ENCODE measurements around the gene ANKRD23. TPM values are rescaled to one million over a fixed set of nuclear protein-coding genes. Genes with fewer than 3 reads are reported as not detected.

Gene ANKRD23
- total and polyA plus RNA-seq, 10 donors, result 2.4 to 19.8 (median 5.9) TPM

- no peaks in the 10 kb centered on the region for H3K9me3 ChIP-seq
- H3K27ac ChIP-seq, result no peak overlapping the region
- intact Hi-C loops (cut with DNase I; ENCODE audit: low total_unique reads), result no loop called here
- no peak overlapping the region for H3K4me3 ChIP-seq
- peak in 1 of 3 donors; percentile 30 for TF ChIP-seq POLR2AphosphoS5 (IDR thresholded peaks at IDR 0.05)
- TF ChIP-seq POLR2A (IDR thresholded peaks at IDR 0.05), result no peak
- no peaks in the 10 kb centered on the region for H3K27me3 ChIP-seq (replicated peaks in 1 of 7)
- DNase-seq, result peak; percentile 61
- peaks cover 0 to 98% (median 60%) of the 10 kb centered on the region in 6 donors for H3K36me3 ChIP-seq
- peaks cover 11 to 42% (median 21%) of the 10 kb centered on the region in 6 donors for H3K4me1 ChIP-seq
- 81 to 96% (median 93%) methylated on average over 11 to 14 of the region's 14 CpGs for WGBS, 5 donors
Observed at GRCh38 chr2:96825057-96825456, 18.8 kb downstream of the ANKRD23 start.

DNA sequence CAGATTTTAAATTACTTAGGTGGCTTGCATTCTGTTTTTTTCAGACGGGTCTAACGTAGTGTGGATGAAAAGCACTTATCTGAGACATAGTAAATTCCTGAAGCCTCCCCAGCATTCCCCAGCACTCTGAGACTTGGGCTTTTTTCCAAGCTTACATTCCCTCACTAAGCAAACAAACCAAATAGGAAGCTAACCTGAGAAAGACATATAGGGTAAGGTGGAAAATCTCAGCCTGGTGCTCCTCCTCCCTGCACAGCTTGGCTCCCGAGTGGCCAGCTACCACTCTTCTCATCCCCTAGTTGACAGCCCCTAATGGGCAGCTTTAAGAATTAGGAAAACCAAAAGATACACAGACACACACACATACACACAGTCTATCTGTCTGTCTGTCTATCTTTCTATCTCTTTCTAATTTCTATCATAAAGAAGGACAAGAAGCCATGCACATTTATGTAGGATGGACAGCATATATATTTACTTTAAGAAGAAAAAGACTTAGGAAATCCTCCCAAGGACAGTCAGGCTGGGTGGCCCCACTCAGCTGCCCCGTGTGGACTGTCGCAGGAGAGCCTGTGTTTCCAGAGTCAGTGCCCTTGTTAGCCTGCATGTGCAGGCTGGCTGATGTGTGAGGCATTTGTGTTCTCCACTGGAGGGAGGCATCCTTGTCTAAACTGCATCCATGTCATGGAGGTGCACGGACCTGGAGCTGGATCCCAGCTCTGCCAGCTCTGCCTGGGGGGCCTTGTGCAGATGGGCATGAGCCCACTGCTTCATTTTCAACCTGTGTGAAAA, 19.5 kb downstream of the ANKRD23 start:
- no peak for DNase-seq
- intact Hi-C loops (cut with DNase I; ENCODE audit: low total_unique reads), result no loop called here
- Histone ChIP-seq H3K27ac (no peak overlapping the region), H3K4me3 (no peak overlapping the region), H3K9me3 (no peaks in the 10 kb centered on the region), H3K4me1 (peaks cover 19 to 50% (median 29%) of the 10 kb centered on the region in 6 donors), H3K36me3 (peaks cover 0 to 97% (median 52%) of the 10 kb centered on the region in 6 donors), H3K27me3 (replicated peaks in 1 of 7) (no peaks in the 10 kb centered on the region)
- TF ChIP-seq CTCF (IDR thresholded peaks at IDR 0.05 in 8 of 11, conservative IDR thresholded peaks at IDR 0.05 in 3 of 11), result no peak
- no peak for TF ChIP-seq POLR2AphosphoS5 (IDR thresholded peaks at IDR 0.05)
- no peak for TF ChIP-seq POLR2A (IDR thresholded peaks at IDR 0.05)
- WGBS, 5 donors, result 72 to 84% (median 82%) methylated on average over 6 of the region's 6 CpGs

DNA sequence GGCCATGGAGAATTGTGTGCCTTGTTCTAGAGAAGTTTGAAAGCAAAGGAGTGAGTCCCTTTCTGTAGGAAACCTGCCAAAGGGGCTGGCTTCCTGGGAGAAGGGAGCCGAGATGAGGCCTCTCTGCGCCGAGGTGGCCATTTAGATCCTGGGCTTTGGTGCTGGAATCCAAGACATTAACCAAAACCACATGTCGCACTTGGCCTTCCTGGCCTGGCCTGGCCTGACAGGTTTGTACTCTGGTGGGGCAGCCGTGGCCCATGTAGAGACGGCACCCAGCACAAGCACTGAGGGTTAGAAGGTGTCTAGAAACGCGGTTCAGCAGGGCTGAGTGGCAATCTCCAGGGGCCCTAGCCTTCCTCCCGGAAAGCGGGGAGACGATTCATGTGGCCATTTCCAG, 20.6 kb downstream of the ANKRD23 start:
- intact Hi-C loops (cut with DNase I; ENCODE audit: low total_unique reads), result no loop called here
- H3K27ac ChIP-seq, result no peak overlapping the region
- H3K4me1 ChIP-seq, result peaks cover 30 to 61% (median 40%) of the 10 kb centered on the region in 6 donors
- WGBS, 5 donors, result 91 to 98% (median 96%) methylated on average over 8 to 11 of the region's 11 CpGs
- TF ChIP-seq POLR2AphosphoS5 (IDR thresholded peaks at IDR 0.05) (no peak), CTCF (IDR thresholded peaks at IDR 0.05 in 8 of 11, conservative IDR thresholded peaks at IDR 0.05 in 3 of 11) (no peak), POLR2A (IDR thresholded peaks at IDR 0.05) (no peak)
- no peaks in the 10 kb centered on the region for H3K27me3 ChIP-seq (replicated peaks in 1 of 7)
- H3K4me3 ChIP-seq, result no peak overlapping the region
- peaks cover 0 to 96% (median 42%) of the 10 kb centered on the region in 6 donors for H3K36me3 ChIP-seq
- H3K9me3 ChIP-seq, result no peaks in the 10 kb centered on the region
- peak; percentile 46 for DNase-seq

DNA sequence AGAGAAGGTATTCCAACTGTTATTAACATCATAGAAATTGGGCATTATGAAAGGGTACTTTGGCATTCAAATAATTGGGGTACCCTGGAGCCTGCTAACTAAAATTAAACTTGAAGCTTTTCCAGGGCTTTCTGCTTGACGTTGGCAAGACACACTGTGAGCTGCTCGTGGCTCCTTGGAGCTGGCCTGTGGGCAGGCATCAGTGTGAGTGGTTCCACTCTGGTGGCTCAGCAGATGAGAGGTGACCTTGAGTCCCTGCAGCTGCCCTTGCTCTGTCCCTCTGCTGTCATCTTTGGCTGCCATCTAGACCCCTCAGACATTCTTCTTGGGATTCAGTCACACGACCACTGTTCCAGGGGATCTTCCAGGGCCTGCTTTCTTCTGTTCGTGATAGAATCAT, 21.0 kb downstream of the ANKRD23 start:
- Histone ChIP-seq H3K4me1 (peaks cover 34 to 65% (median 44%) of the 10 kb centered on the region in 6 donors), H3K27me3 (replicated peaks in 1 of 7) (no peaks in the 10 kb centered on the region), H3K4me3 (no peak overlapping the region), H3K36me3 (peaks cover 0 to 92% (median 38%) of the 10 kb centered on the region in 6 donors), H3K9me3 (no peaks in the 10 kb centered on the region), H3K27ac (no peak overlapping the region)
- no peak for TF ChIP-seq CTCF (IDR thresholded peaks at IDR 0.05 in 8 of 11, conservative IDR thresholded peaks at IDR 0.05 in 3 of 11)
- TF ChIP-seq POLR2A (IDR thresholded peaks at IDR 0.05), result no peak
- no peak for TF ChIP-seq POLR2AphosphoS5 (IDR thresholded peaks at IDR 0.05)
- DNase-seq, result peak; percentile 46
- WGBS, 5 donors, result 68 to 92% (median 87%) methylated on average over 4 of the region's 4 CpGs
- intact Hi-C loops (cut with DNase I; ENCODE audit: low total_unique reads), result no loop called here
